Osteoblast (primary cell): ENCODE measurements around the gene PBX3. TPM values are rescaled to one million over a fixed set of nuclear protein-coding genes. Genes with fewer than 3 reads are reported as not detected.

Source experiments
- DNase-seq: peaks from one replicate; pipeline ENCODE4 v3.0.0; 2011; ENCODE audit warnings: low spot score, mixed read lengths; ENCODE audit not compliant: insufficient read length; ENCODE audit errors: missing footprints
- H2AFZ ChIP-seq: 2 replicates; pipeline ENCODE4 v1.6.0; 2011; ENCODE audit warnings: mild to moderate bottlenecking, low read length
- H3K27ac ChIP-seq: 2 replicates; pipeline ENCODE4 v1.5.1; 2011; ENCODE audit warnings: mild to moderate bottlenecking, low read depth, low read length, moderate library complexity
- H3K27me3 ChIP-seq: 2 replicates; pipeline ENCODE4 v1.6.0; 2012; ENCODE audit warnings: mild to moderate bottlenecking, control low read depth, inconsistent platforms, low read length, moderate library complexity; ENCODE audit not compliant: insufficient read depth
- H3K36me3 ChIP-seq: 2 replicates; pipeline ENCODE4 v1.5.1; 2011; ENCODE audit warnings: mild to moderate bottlenecking, low read length, control low read depth, moderate library complexity; ENCODE audit not compliant: insufficient read depth
- H3K4me1 ChIP-seq: 2 replicates; pipeline ENCODE4 v1.5.1; 2011; ENCODE audit warnings: mild to moderate bottlenecking, low read length, control low read depth, moderate library complexity; ENCODE audit not compliant: insufficient read depth
- H3K4me2 ChIP-seq: 2 replicates; pipeline ENCODE4 v1.6.0; 2011; ENCODE audit warnings: mild to moderate bottlenecking, low read length; ENCODE audit not compliant: insufficient read depth
- H3K4me3 ChIP-seq: fragments of 200-600 bp; sonication (generic); 3 replicates; pipeline ENCODE4 v1.5.1; 2012; ENCODE audit warnings: mild to moderate bottlenecking, low read length, inconsistent platforms; ENCODE audit not compliant: insufficient read depth
- H3K79me2 ChIP-seq: 2 replicates; pipeline ENCODE4 v1.6.0; 2012; ENCODE audit warnings: mild to moderate bottlenecking, low read length, control low read depth, inconsistent platforms; ENCODE audit not compliant: insufficient read depth
- H3K9me3 ChIP-seq: 2 replicates; pipeline ENCODE4 v1.5.1; 2011; ENCODE audit warnings: low read depth, low read length, control low read depth
- H4K20me1 ChIP-seq: 2 replicates; pipeline ENCODE4 v1.6.0; 2012; ENCODE audit warnings: mild to moderate bottlenecking, low read length, control low read depth; ENCODE audit not compliant: insufficient read depth
- total RNA-seq: library from RNA; depleted of rRNA; stranded (reverse); fragments of >200 nt; gene quantifications from 2 replicates; pipeline ENCODE4 v1.2.3, GENCODE V29; 2012
- TF ChIP-seq, protein P1 (sequence below): IDR thresholded peaks from 2 replicates; pipeline ENCODE4 v1.5.1; 2011; ENCODE audit warnings: mild to moderate bottlenecking, low read depth, low read length, moderate library complexity; ENCODE audit errors: extremely low read depth

PBX3 gene
- total RNA-seq, 1 donor: 34.7 TPM

DNA sequence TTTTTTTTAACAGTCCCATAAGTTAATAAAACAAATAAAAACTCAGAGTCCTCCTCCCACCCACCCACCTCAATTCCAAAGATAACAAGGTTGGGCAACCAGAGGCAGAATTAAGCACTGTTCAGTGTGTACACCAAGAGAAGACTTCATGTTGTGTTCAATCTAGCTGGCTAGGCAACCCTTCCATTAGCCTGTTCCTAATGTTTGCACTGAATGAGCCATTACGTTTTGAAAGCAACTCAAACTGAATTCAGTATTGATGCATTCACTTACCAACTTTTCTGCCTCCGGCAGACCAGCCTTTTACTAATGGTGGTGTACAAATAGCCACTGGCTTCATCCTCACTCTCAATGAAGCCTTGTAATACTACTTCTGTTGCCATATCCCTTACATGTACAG, 47.5 kb downstream of the PBX3 start:
- no peaks in the 10 kb centered on the region for H3K9me3 ChIP-seq
- peaks cover 64% of the 10 kb centered on the region for H3K79me2 ChIP-seq
- H3K4me1 ChIP-seq: peaks cover 6% of the 10 kb centered on the region
- TF ChIP-seq, protein P1, sequence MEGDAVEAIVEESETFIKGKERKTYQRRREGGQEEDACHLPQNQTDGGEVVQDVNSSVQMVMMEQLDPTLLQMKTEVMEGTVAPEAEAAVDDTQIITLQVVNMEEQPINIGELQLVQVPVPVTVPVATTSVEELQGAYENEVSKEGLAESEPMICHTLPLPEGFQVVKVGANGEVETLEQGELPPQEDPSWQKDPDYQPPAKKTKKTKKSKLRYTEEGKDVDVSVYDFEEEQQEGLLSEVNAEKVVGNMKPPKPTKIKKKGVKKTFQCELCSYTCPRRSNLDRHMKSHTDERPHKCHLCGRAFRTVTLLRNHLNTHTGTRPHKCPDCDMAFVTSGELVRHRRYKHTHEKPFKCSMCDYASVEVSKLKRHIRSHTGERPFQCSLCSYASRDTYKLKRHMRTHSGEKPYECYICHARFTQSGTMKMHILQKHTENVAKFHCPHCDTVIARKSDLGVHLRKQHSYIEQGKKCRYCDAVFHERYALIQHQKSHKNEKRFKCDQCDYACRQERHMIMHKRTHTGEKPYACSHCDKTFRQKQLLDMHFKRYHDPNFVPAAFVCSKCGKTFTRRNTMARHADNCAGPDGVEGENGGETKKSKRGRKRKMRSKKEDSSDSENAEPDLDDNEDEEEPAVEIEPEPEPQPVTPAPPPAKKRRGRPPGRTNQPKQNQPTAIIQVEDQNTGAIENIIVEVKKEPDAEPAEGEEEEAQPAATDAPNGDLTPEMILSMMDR: no peak
- no peak overlapping the region for H2AFZ ChIP-seq
- H3K4me3 ChIP-seq: no peak overlapping the region
- no peak for DNase-seq
- H3K27me3 ChIP-seq: no peaks in the 10 kb centered on the region
- no peaks in the 10 kb centered on the region for H4K20me1 ChIP-seq
- no peak overlapping the region for H3K27ac ChIP-seq
- no peaks in the 10 kb centered on the region for H3K36me3 ChIP-seq
- H3K4me2 ChIP-seq: no peak overlapping the region

DNA sequence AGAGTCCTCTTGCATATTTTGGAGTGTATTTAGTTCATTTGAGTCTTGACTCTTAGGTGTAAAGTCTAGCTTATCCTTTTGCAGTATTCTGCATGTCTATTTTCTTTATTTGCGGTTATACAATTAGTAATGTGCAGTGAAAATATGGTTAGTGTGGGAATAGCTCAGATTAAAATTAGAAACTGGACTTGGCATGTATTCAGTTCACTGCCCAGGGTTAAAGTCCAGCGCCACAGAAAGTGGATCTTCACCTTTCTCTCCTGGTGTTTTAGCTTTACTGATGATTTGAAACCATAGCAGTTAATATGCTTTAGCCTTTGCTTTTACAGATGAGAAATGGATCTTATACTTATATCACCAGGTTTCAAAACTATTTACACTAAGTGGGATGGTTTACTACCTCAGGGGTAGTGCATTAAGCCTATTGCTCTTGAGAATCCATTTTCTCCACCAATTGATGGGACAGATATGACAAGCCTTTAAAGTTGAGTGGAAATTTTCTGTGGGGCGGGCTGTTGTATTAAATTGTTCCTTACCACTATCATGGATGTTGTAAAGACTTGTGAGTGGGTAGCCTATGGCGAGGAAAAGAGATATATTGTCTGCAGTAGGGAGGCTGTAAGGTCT, 48.9 kb downstream of the PBX3 start:
- no peaks in the 10 kb centered on the region for H3K27me3 ChIP-seq
- H3K4me3 ChIP-seq: no peak overlapping the region
- no peak overlapping the region for H2AFZ ChIP-seq
- no peaks in the 10 kb centered on the region for H4K20me1 ChIP-seq
- no peaks in the 10 kb centered on the region for H3K36me3 ChIP-seq
- no peaks in the 10 kb centered on the region for H3K9me3 ChIP-seq
- H3K4me2 ChIP-seq: no peak overlapping the region
- TF ChIP-seq, protein P1: no peak
- H3K27ac ChIP-seq: no peak overlapping the region
- DNase-seq: no peak
- peaks cover 6% of the 10 kb centered on the region for H3K4me1 ChIP-seq
- peaks cover 66% of the 10 kb centered on the region for H3K79me2 ChIP-seq

DNA sequence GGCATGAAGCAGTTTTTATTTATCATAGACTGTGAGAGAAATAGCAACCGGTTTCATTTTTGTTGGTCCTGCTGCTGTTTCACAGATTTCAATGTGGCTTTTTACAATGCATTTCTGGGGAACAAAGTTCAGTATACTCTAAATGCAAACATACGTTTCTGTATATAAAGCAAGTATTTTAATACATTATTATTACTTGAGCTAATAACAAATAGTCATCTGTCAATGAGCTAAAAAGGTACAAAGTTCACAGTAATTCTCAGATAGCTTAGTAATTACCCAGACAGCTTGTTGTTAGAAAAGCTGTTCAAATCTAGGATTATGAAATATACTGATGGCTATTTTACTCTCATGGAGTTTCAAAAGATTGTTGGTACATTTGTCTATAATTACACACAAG, 50.8 kb downstream of the PBX3 start:
- no peaks in the 10 kb centered on the region for H3K9me3 ChIP-seq
- H3K79me2 ChIP-seq: peaks cover 61% of the 10 kb centered on the region
- peak overlapping the region; percentile 70 for H3K4me2 ChIP-seq
- no peak overlapping the region for H3K4me3 ChIP-seq
- H3K27ac ChIP-seq: peak overlapping the region; percentile 54
- H3K4me1 ChIP-seq: peaks cover 6% of the 10 kb centered on the region
- TF ChIP-seq, protein P1: no peak
- H4K20me1 ChIP-seq: no peaks in the 10 kb centered on the region
- no peak overlapping the region for H2AFZ ChIP-seq
- DNase-seq: no peak
- H3K36me3 ChIP-seq: no peaks in the 10 kb centered on the region
- H3K27me3 ChIP-seq: no peaks in the 10 kb centered on the region

DNA sequence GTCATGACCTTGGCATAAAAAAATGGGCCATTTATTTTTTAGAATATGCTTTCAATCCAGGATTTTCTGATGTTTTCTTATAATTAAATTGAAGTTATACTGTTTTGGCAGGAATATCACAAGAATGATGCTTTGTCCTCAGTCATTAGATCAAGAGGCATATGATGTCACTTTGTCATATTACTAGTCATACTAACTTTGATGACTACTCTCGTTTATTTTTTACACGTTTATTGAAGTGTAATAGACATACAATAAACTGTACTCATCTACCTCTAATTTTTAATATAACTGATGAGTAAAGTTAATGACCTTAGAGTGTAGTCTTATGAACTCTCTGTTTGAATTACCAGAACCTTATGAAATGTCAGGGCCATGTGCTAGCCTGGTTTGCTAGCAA, 56.4 kb downstream of the PBX3 start:
- Histone ChIP-seq H4K20me1 (peaks cover 3% of the 10 kb centered on the region), H3K4me1 (peaks cover 31% of the 10 kb centered on the region), H3K4me2 (no peak overlapping the region), H2AFZ (no peak overlapping the region), H3K4me3 (no peak overlapping the region), H3K27me3 (no peaks in the 10 kb centered on the region), H3K79me2 (peaks cover 65% of the 10 kb centered on the region), H3K36me3 (no peaks in the 10 kb centered on the region), H3K9me3 (no peaks in the 10 kb centered on the region), H3K27ac (no peak overlapping the region)
- peak; percentile 17 for DNase-seq
- TF ChIP-seq, protein P1: no peak
